DND-41 (cell line): Measurements from ENCODE around the gene PUS7L.

ENCODE experiments used
- CTCF ChIP-seq: IDR thresholded peaks from 2 replicates; pipeline ENCODE4 v1.5.1; 2012; ENCODE audit warnings: borderline replicate concordance, low read length, moderate library complexity, mild to moderate bottlenecking; ENCODE audit not compliant: poor library complexity, severe bottlenecking; ENCODE audit errors: extremely low read depth
- EZH2 ChIP-seq: IDR thresholded peaks from 3 replicates; pipeline ENCODE4 v1.6.1; 2012; ENCODE audit warnings: borderline replicate concordance, low read depth, mild to moderate bottlenecking, moderate library complexity, low read length, inconsistent platforms; ENCODE audit not compliant: severe bottlenecking

GRCh38 chr12:43789941-43790340 lies 31.4 kb upstream of the PUS7L start:
- no peak for TF ChIP-seq EZH2
- TF ChIP-seq CTCF = no peak
